Measurements from ENCODE around the gene SLC52A1. TPM values are rescaled to one million over a fixed set of nuclear protein-coding genes. Genes with fewer than 3 reads are reported as not detected.
"Not testable (repeated sequence)": the region's sequence is repeated elsewhere in the genome, so short reads cannot be mapped to it uniquely, and the experiment has no call there.

Gene SLC52A1
- total RNA-seq, 2 donors from 2014 or later: 1.6 to 1.7 TPM

DNA sequence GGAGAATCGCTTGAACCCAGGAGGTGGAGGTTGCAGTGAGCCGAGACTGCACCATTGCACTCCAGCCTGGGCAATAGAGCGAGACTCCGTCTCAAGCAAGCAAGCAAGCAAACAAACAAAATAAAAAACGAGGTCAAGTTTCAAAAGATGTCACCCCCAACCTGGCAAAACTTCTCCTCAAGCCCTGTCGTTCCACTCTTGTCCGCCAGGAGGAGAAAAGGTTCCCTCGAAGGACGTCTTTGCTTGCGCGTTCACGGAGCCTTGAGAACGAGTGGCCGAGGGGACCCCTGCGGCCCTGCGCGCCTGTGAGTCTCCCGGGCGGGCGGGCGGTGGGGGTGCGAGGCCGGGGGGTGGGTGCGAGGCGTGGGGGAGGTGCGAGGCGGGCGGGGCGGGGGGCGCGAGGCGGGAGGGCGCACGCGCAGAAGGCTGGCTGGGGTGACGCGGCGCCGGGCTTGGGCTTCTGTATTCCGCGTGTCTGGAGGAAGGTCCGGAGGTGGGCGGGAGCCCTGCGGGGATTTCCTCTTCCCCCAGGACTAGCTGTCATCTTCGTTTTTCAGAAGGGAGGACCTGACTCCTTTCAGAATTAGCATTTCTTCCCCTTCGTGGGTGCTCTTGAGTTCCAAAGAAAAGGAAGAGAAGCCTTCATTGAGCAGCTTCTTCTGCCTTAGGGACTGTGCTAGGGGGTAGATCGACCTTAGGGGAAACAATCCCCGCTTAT lies 3.7 kb downstream of the SLC52A1 start:
- no peaks in the 10 kb centered on the region for H3K27me3 ChIP-seq (replicated peaks; ENCODE audit: insufficient read depth)
- WGBS: 5% methylated on average over 40 of the region's 48 CpGs
- peak overlapping the region in 1 of 2 donors; percentile 44 for H3K27ac ChIP-seq
- no peaks in the 10 kb centered on the region for H3K36me3 ChIP-seq
- intact Hi-C loops (cut with DNase I): no loop called here
- H3K4me3 ChIP-seq: peak overlapping the region; percentile 31 to 44
- TF ChIP-seq, protein P1, sequence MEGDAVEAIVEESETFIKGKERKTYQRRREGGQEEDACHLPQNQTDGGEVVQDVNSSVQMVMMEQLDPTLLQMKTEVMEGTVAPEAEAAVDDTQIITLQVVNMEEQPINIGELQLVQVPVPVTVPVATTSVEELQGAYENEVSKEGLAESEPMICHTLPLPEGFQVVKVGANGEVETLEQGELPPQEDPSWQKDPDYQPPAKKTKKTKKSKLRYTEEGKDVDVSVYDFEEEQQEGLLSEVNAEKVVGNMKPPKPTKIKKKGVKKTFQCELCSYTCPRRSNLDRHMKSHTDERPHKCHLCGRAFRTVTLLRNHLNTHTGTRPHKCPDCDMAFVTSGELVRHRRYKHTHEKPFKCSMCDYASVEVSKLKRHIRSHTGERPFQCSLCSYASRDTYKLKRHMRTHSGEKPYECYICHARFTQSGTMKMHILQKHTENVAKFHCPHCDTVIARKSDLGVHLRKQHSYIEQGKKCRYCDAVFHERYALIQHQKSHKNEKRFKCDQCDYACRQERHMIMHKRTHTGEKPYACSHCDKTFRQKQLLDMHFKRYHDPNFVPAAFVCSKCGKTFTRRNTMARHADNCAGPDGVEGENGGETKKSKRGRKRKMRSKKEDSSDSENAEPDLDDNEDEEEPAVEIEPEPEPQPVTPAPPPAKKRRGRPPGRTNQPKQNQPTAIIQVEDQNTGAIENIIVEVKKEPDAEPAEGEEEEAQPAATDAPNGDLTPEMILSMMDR (IDR thresholded peaks at IDR 0.05): peak; percentile 70 to 81 (median 76)
- TF ChIP-seq POLR2A (IDR thresholded peaks at IDR 0.05) (no peak), POLR2AphosphoS5 (IDR thresholded peaks at IDR 0.05) (peak; percentile 23)
- H3K9me3 ChIP-seq: no peaks in the 10 kb centered on the region
- H3K4me1 ChIP-seq (replicated peaks): no peaks in the 10 kb centered on the region
- peak; percentile 65 for DNase-seq (ENCODE audit: low spot score)

DNA sequence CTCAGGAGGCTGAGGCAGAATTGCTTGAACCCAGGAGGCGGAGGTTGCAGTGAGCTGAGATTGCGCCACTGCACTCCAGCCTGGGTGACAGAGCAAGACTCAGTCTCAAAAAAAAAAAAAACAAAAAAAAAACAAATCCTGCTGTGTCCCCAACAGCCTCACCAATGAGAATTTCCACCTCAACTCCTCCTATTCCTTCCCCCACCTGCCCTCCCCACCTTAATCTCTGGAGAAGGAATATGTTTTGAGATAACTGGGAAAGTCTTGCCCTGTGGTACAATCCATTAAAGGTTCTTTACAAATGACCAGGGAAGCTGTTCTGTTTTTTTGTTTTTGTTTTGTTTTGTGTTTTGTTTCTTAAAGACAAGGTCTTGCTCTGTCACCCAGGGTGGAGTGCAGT lies 5.1 kb downstream of the SLC52A1 start:
- intact Hi-C loops (cut with DNase I); DNase-seq (ENCODE audit: low spot score); H3K9me3 ChIP-seq; H3K4me1 ChIP-seq (replicated peaks); H3K4me3 ChIP-seq; H3K27me3 ChIP-seq (replicated peaks; ENCODE audit: insufficient read depth); H3K36me3 ChIP-seq; H3K27ac ChIP-seq: not testable (repeated sequence)
- WGBS: 97% methylated on average over 2 of the region's 2 CpGs

DNA sequence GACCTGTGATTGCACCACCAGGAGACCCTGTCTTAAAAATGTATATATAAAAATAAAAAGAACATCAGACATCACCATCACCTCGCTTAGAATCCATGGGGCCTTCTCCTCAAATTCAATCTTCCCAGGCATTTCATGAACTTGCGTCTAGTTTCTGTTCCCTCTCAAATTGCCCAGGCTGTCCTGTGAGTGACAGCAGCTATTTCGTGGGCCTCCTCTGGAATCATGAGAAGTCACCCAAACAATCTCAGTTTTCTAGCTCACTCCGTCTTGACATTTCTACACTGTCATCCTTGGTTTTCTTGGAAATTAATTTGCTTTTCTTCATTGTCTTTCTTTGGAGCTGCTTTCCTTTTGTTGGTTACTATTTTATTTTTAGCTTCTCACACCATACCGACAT lies 7.3 kb downstream of the SLC52A1 start:
- no peaks in the 10 kb centered on the region for H3K9me3 ChIP-seq
- H3K27ac ChIP-seq: no peak overlapping the region
- H3K36me3 ChIP-seq: peaks cover 0 to 7% of the 10 kb centered on the region in 2 donors
- TF ChIP-seq POLR2A (IDR thresholded peaks at IDR 0.05): no peak
- no peak for TF ChIP-seq POLR2AphosphoS5 (IDR thresholded peaks at IDR 0.05)
- TF ChIP-seq, protein P1 (IDR thresholded peaks at IDR 0.05): no peak
- H3K27me3 ChIP-seq (replicated peaks; ENCODE audit: insufficient read depth): no peaks in the 10 kb centered on the region
- no peaks in the 10 kb centered on the region for H3K4me1 ChIP-seq (replicated peaks)
- H3K4me3 ChIP-seq: no peak overlapping the region
- WGBS: 74% methylated on average over 5 of the region's 5 CpGs
- intact Hi-C loops (cut with DNase I): no loop called here
- no peak for DNase-seq (ENCODE audit: low spot score)

DNA sequence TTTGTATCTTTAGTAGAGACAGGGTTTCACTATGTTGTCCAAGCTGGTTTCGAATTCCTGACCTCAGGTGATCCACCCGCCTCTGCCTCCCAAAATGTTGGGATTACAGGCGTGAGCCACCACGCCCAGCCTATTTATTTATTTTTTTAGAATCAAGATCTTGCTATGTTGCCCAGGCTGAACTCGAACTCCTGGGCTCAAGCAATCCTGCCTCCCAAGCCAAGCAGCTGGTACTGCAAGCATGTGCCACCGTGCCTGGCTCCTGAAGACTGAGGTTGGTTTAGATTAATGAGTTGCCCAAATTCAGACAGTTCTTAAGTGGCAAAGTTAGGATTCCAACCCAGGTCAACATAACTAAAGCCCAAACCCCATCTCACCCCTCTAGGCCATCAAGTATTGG lies 7.9 kb downstream of the SLC52A1 start:
- WGBS: 91% methylated on average over 6 of the region's 6 CpGs

DNA sequence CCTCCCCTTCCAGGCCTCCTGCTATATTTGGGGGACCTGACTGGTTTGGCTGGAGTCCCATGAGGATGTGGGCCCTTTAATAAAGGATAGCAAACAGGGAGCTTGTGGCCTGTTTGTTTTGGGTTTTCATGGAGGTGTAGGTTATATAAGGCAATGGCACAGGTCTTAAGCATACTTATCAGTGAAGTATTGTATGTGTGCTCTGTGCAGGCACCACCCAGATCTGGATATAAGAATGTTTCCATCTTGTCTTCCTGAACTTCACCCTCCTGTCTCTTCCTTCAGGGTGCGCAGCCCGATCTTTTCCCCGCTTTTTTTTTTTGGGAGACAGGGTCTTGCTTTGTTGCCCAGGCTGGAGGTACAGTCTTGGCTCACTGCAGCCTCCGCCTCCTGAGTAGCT lies 10.6 kb downstream of the SLC52A1 start:
- WGBS: 98% methylated on average over 4 of the region's 4 CpGs
- no peaks in the 10 kb centered on the region for H3K9me3 ChIP-seq
- H3K4me3 ChIP-seq: no peak overlapping the region
- peaks cover 0 to 23% of the 10 kb centered on the region in 2 donors for H3K36me3 ChIP-seq
- TF ChIP-seq POLR2A (IDR thresholded peaks at IDR 0.05) (no peak), POLR2AphosphoS5 (IDR thresholded peaks at IDR 0.05) (no peak)
- TF ChIP-seq, protein P1 (IDR thresholded peaks at IDR 0.05): no peak
- DNase-seq (ENCODE audit: low spot score): no peak
- no peaks in the 10 kb centered on the region for H3K27me3 ChIP-seq (replicated peaks; ENCODE audit: insufficient read depth)
- no peak overlapping the region for H3K27ac ChIP-seq
- H3K4me1 ChIP-seq (replicated peaks): no peaks in the 10 kb centered on the region
- intact Hi-C loops (cut with DNase I): no loop called here

More for the DNA sequence above, 7.9 kb downstream of the SLC52A1 start:
- Histone ChIP-seq H3K4me3 (no peak overlapping the region), H3K36me3 (peaks cover 0 to 8% of the 10 kb centered on the region in 2 donors), H3K9me3 (no peaks in the 10 kb centered on the region), H3K4me1 (replicated peaks) (no peaks in the 10 kb centered on the region), H3K27ac (no peak overlapping the region), H3K27me3 (replicated peaks; ENCODE audit: insufficient read depth) (no peaks in the 10 kb centered on the region)
- no peak for DNase-seq (ENCODE audit: low spot score)
- TF ChIP-seq POLR2AphosphoS5 (IDR thresholded peaks at IDR 0.05) (no peak), POLR2A (IDR thresholded peaks at IDR 0.05) (no peak)
- TF ChIP-seq, protein P1 (IDR thresholded peaks at IDR 0.05): no peak
- intact Hi-C loops (cut with DNase I): no loop called here

Data from prostate gland (tissue), 2 donors.